Upper lobe of left lung (tissue), 6 donors: ENCODE measurements around the gene IL4. TPM values are rescaled to one million over a fixed set of nuclear protein-coding genes. Genes with fewer than 3 reads are reported as not detected.

Experiments used
- ATAC-seq, 2 donors: fragments of 200-7000 bp; cut with Tn5 transposase; one replicate each; pipeline ENCODE4 v1.9.1; 2022; ENCODE audit warnings: mild to moderate bottlenecking in 2 of 2, moderate library complexity in 2 of 2; ENCODE audit not compliant: low FRiP score in 2 of 2
- DNase-seq, 2 donors: peaks; one replicate each; pipeline ENCODE4 v3.0.0-alpha.2; 2019 to 2020
- H3K27ac ChIP-seq, 4 donors: fragments of 200-600 bp; sonication (generic); one replicate each; pipeline ENCODE4 v1.5.1; 2016 to 2019
- H3K27me3 ChIP-seq, 4 donors: fragments of 200-600 bp; sonication (generic); one replicate each; pipeline ENCODE4 v1.5.1; 2017 to 2019
- H3K36me3 ChIP-seq, 4 donors: fragments of 200-600 bp; sonication (generic); one replicate each; pipeline ENCODE4 v1.5.1; 2016 to 2019
- H3K4me1 ChIP-seq, 4 donors: fragments of 200-600 bp; sonication (generic); one replicate each; pipeline ENCODE4 v1.5.1; 2018 to 2019
- H3K4me3 ChIP-seq, 4 donors: fragments of 200-600 bp; sonication (generic); one replicate each; pipeline ENCODE4 v1.5.1; 2017 to 2019; ENCODE audit warnings: mild to moderate bottlenecking in 2 of 4, moderate library complexity in 1 of 4
- H3K9me3 ChIP-seq, 4 donors: fragments of 200-600 bp; sonication (generic); one replicate each; pipeline ENCODE4 v1.5.1; 2018 to 2019
- CTCF ChIP-seq, 6 experiments: fragments of 450-650 bp in 4 of 6; fragments of 200-600 bp in 2 of 6; sonication (generic) in 2 of 6; IDR thresholded peaks; one replicate each; pipeline ENCODE4 v1.5.1; 2016 to 2019; ENCODE audit warnings: antibody characterized with exemption in 6 of 6
- EP300 ChIP-seq, 4 donors: sonication (generic); formaldehyde crosslinking; IDR thresholded peaks; one replicate each; pipeline ENCODE4 v1.5.1; 2017; ENCODE audit warnings: antibody characterized with exemption in 4 of 4, control low read depth in 2 of 4
- POLR2A ChIP-seq, 4 donors: fragments of 450-650 bp; IDR thresholded peaks; one replicate each; pipeline ENCODE4 v1.5.1; 2016 to 2017; ENCODE audit warnings: antibody characterized with exemption in 4 of 4, mild to moderate bottlenecking in 2 of 4
- POLR2AphosphoS5 ChIP-seq, 2 donors: sonication (generic); formaldehyde crosslinking; IDR thresholded peaks; one replicate each; pipeline ENCODE4 v1.5.1; 2017; ENCODE audit warnings: antibody characterized with exemption in 2 of 2
- WGBS, 2 donors: methylation state at CpG; one replicate each; pipeline ENCODE4 v1.1.5; 2017 to 2018; 5-methylcytosine and 5-hydroxymethylcytosine counted together
- total RNA-seq, 6 donors: library from RNA; depleted of rRNA in 4 of 6; stranded (reverse); fragments of >200 nt in 4 of 6; gene quantifications; one replicate each; pipeline versions ENCODE4 v1.1.0 to v1.2.1, GENCODE V29; 2016 to 2021
- donor health status: DM: no; HTN: no; CAD: no; lungs with moderate emphysema.
- donor health status: DM: no; HTN: yes; CAD: no; lungs with severe emphysema.

Gene IL4
- total RNA-seq, 6 donors from 2014 or later, result not detected

DNA sequence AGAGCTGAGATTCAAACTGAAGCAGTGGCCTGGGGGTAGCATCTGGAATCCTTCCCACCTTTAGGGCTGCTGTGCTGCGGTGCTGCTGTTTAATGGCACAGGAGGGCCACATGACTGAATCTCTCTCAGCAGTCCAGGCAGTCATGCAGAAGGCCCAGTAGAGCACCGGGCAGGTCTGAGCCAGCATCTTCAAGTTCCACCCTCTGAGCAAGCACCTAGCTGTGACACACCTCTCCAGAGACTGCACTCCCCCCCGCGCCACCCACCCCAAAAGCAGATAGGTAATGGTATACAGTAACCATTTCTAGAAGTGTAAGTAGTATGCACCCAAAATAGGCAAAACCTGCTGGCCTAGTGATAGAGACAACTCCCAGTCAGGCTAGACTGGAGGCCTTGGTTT, 8.2 kb downstream of the IL4 start:
- H3K9me3 ChIP-seq, result no peaks in the 10 kb centered on the region
- H3K36me3 ChIP-seq, result no peaks in the 10 kb centered on the region
- 97 to 98% methylated on average over 3 to 4 of the region's 4 CpGs for WGBS, 2 donors
- no peaks in the 10 kb centered on the region for H3K27me3 ChIP-seq
- H3K4me1 ChIP-seq, result peaks cover 0 to 6% (median 2%) of the 10 kb centered on the region in 4 donors
- no peak for TF ChIP-seq POLR2AphosphoS5 (IDR thresholded peaks at IDR 0.05)
- no peak for TF ChIP-seq CTCF (IDR thresholded peaks at IDR 0.05)
- no peak for TF ChIP-seq POLR2A (IDR thresholded peaks at IDR 0.05)
- TF ChIP-seq EP300 (IDR thresholded peaks at IDR 0.05), result no peak
- H3K4me3 ChIP-seq, result no peak overlapping the region
- DNase-seq (no peak), ATAC-seq (no peak)
- no peak overlapping the region for H3K27ac ChIP-seq

DNA sequence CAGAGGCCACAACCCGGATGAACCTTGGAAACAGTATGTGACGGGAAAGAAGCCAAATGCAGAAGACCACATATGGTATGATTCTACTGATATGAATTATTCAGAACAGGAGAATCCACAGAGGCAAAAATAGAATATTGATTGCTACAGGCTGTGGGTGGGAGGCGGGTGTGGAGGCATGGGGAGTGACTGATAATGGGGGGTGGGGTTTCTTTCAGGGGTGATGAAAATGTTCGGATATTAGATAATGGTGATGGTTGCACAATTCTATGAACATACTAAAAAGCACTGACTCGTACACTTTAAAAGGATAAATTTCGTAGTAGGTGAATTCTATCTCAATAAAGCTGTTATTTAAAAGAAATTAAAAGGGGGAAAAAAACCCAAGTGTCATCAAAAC, 10.7 kb downstream of the IL4 start:
- Histone ChIP-seq H3K36me3 (no peaks in the 10 kb centered on the region), H3K27me3 (no peaks in the 10 kb centered on the region), H3K27ac (no peak overlapping the region), H3K4me3 (no peak overlapping the region), H3K9me3 (no peaks in the 10 kb centered on the region), H3K4me1 (peaks cover 0 to 6% (median 0%) of the 10 kb centered on the region in 4 donors)
- no peak for ATAC-seq
- no peak for DNase-seq
- 83 to 87% methylated on average over 6 of the region's 6 CpGs for WGBS, 2 donors
- no peak for TF ChIP-seq POLR2AphosphoS5 (IDR thresholded peaks at IDR 0.05)

DNA sequence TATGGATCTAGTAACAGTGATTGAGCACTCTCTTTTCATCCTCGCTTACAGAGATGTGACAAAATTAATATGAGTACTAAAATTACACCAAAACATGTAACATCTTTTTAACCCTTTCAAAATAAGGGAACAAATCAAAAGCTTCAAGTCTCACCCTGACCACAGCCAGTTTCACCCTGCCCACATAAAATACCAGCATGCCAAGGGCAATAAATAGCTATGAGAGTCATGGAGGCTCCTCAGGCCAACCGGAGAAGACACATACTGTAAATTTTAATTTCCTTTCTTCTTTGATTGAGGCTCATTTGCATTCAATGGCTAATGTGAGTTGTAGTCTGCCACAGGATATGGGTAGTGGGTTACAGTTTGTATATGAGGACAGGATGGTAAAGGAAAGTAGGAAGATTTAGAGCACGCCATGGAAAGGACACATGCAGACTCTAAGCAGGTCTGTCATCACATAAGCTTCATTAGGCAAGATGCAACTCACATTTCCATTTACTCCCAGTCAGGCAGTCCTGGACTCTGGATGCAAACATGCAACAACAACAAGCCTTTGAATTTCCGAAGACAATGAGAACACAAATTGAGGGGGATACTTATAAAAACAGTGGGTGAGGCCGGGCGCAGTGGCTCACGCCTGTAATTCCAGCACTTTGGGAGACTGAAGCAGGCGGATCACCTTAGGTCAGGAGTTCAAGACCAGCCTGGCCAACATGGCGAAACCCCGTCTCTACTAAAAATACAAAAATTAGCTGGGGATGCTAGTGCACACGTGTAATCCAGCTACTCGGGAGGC, 11.3 kb downstream of the IL4 start:
- Histone ChIP-seq H3K4me3 (no peak overlapping the region), H3K27ac (no peak overlapping the region), H3K4me1 (peaks cover 0 to 6% (median 0%) of the 10 kb centered on the region in 4 donors), H3K9me3 (no peaks in the 10 kb centered on the region), H3K36me3 (no peaks in the 10 kb centered on the region), H3K27me3 (no peaks in the 10 kb centered on the region)
- 87 to 92% methylated on average over 12 of the region's 12 CpGs for WGBS, 2 donors
- DNase-seq (no peak), ATAC-seq (no peak)
- TF ChIP-seq EP300 (IDR thresholded peaks at IDR 0.05) (no peak), CTCF (IDR thresholded peaks at IDR 0.05) (no peak), POLR2A (IDR thresholded peaks at IDR 0.05) (no peak), POLR2AphosphoS5 (IDR thresholded peaks at IDR 0.05) (no peak)

GRCh38 chr5:132686193-132686592, 12.4 kb downstream of the IL4 start:
- no peaks in the 10 kb centered on the region for H3K36me3 ChIP-seq
- TF ChIP-seq CTCF (IDR thresholded peaks at IDR 0.05), result no peak
- TF ChIP-seq EP300 (IDR thresholded peaks at IDR 0.05), result no peak
- TF ChIP-seq POLR2AphosphoS5 (IDR thresholded peaks at IDR 0.05), result no peak
- no peak for TF ChIP-seq POLR2A (IDR thresholded peaks at IDR 0.05)
- no peaks in the 10 kb centered on the region for H3K27me3 ChIP-seq
- no peak overlapping the region for H3K4me3 ChIP-seq
- H3K9me3 ChIP-seq, result no peaks in the 10 kb centered on the region
- H3K27ac ChIP-seq, result no peak overlapping the region
- 93 to 95% methylated on average over 3 of the region's 3 CpGs for WGBS, 2 donors
- H3K4me1 ChIP-seq, result peaks cover 0 to 6% (median 0%) of the 10 kb centered on the region in 4 donors
- ATAC-seq (no peak), DNase-seq (no peak)

GRCh38 chr5:132687995-132688394, 14.2 kb downstream of the IL4 start:
- H3K9me3 ChIP-seq, result no peaks in the 10 kb centered on the region
- ATAC-seq (no peak), DNase-seq (no peak)
- no peak overlapping the region for H3K4me3 ChIP-seq
- H3K36me3 ChIP-seq, result no peaks in the 10 kb centered on the region
- no peaks in the 10 kb centered on the region for H3K27me3 ChIP-seq
- TF ChIP-seq CTCF (IDR thresholded peaks at IDR 0.05), result no peak
- TF ChIP-seq POLR2A (IDR thresholded peaks at IDR 0.05), result no peak
- TF ChIP-seq POLR2AphosphoS5 (IDR thresholded peaks at IDR 0.05), result no peak
- H3K4me1 ChIP-seq, result peaks cover 0 to 6% (median 0%) of the 10 kb centered on the region in 4 donors
- no peak overlapping the region for H3K27ac ChIP-seq
- 85 to 86% methylated on average over 5 of the region's 5 CpGs for WGBS, 2 donors
